A673 (cell line): ENCODE measurements around the gene CEACAM3. TPM values are rescaled to one million over a fixed set of nuclear protein-coding genes. Genes with fewer than 3 reads are reported as not detected.

Experiments
- BruUV-seq: library from RNA; stranded (reverse); fragments of 400-500 nt; replicated peaks from 2 replicates; lab custom pipeline; 2021; lab: Mats Ljungman, UMichigan
- CTCF ChIA-PET: fragments of 300-600 bp; sonication (Branson Sonifier 250); formaldehyde crosslinking; loops from one replicate; lab custom pipeline; 2022; ENCODE audit warnings: antibody characterized with exemption; lab: Charles Lee
- POLR2A ChIA-PET: fragments of 300-600 bp; sonication (Branson Sonifier 250); formaldehyde crosslinking; loops from one replicate; lab custom pipeline; 2022; ENCODE audit warnings: antibody characterized with exemption; ENCODE audit not compliant: low non-redundant PET; lab: Charles Lee
- DNase-seq: peaks from one replicate; pipeline ENCODE4 v3.0.0-alpha.2; 2015; ENCODE audit warnings: low spot score
- H3K27ac ChIP-seq: fragments of 200-600 bp; sonication (generic); 2 replicates; pipeline ENCODE4 v1.5.1; 2016; ENCODE audit warnings: mixed run types, low read depth, mild to moderate bottlenecking, mixed read lengths, antibody characterized with exemption, low read length; ENCODE audit not compliant: poor library complexity, severe bottlenecking
- H3K27me3 ChIP-seq: fragments of 200-600 bp; sonication (generic); replicated peaks from 2 replicates; pipeline ENCODE4 v1.6.1; 2017; ENCODE audit warnings: mixed run types, low read depth, mild to moderate bottlenecking, mixed read lengths, antibody characterized with exemption, low read length; ENCODE audit not compliant: insufficient read depth, poor library complexity
- H3K36me3 ChIP-seq: fragments of 200-600 bp; sonication (generic); 2 replicates; pipeline ENCODE4 v1.6.1; 2016; ENCODE audit warnings: mixed run types, mild to moderate bottlenecking, mixed read lengths, antibody characterized with exemption, low read length; ENCODE audit not compliant: insufficient read depth, poor library complexity, severe bottlenecking
- H3K4me1 ChIP-seq: fragments of 200-600 bp; sonication (generic); 2 replicates; pipeline ENCODE4 v1.6.1; 2017; ENCODE audit warnings: mixed run types, mild to moderate bottlenecking, mixed read lengths, antibody characterized with exemption, low read length; ENCODE audit not compliant: insufficient read depth, poor library complexity, severe bottlenecking
- H3K4me3 ChIP-seq: fragments of 200-600 bp; sonication (generic); 2 replicates; pipeline ENCODE4 v1.5.1; 2016; ENCODE audit warnings: low read depth, mixed run types, mild to moderate bottlenecking, mixed read lengths, low read length; ENCODE audit not compliant: poor library complexity, severe bottlenecking
- H3K9me3 ChIP-seq: fragments of 200-600 bp; sonication (generic); 2 replicates; pipeline ENCODE4 v1.6.1; 2016; ENCODE audit warnings: mixed run types, low read depth, mild to moderate bottlenecking, mixed read lengths, antibody characterized with exemption, low read length; ENCODE audit not compliant: poor library complexity, severe bottlenecking
- EZH2 ChIP-seq: fragments of 200-600 bp; sonication (generic); IDR thresholded peaks from 2 replicates; pipeline ENCODE4 v1.6.1; 2017; ENCODE audit warnings: borderline replicate concordance, low read depth, mild to moderate bottlenecking, mixed read lengths, antibody characterized with exemption, low read length; ENCODE audit not compliant: poor library complexity, severe bottlenecking
- intact Hi-C: fragments of 100-400 bp; cut with micrococcal nuclease; formaldehyde crosslinking; loops from one replicate; pipeline ENCODE4 v1.10.0; 2022; ENCODE audit not compliant: unreplicated experiment
- total RNA-seq: library from RNA; stranded (reverse); gene quantifications from 2 replicates; pipeline ENCODE4 v1.2.3, GENCODE V29; 2021
- TF ChIP-seq, protein P1 (sequence below): fragments of 300-800, 200-600 bp; sonication (generic); conservative IDR thresholded peaks from 2 replicates; pipeline ENCODE4 v1.5.1; 2017; ENCODE audit warnings: low read depth, mild to moderate bottlenecking, antibody characterized with exemption, low read length, moderate library complexity, mixed read lengths

The CEACAM3 gene
- total RNA-seq, 1 experiment from 2014 or later: not detected

- CTCF ChIA-PET: interaction anchor here (0.5 kb wide), 1 partner anchor 129 kb away, joined by 4 read pairs; no protein-coding TSS in a partner anchor
- no peaks in the 10 kb centered on the region for H3K4me1 ChIP-seq
- DNase-seq: peak; percentile 55
These were observed 5.4 kb downstream of the CEACAM3 start for GRCh38 chr19:41801792-41802211.

DNA sequence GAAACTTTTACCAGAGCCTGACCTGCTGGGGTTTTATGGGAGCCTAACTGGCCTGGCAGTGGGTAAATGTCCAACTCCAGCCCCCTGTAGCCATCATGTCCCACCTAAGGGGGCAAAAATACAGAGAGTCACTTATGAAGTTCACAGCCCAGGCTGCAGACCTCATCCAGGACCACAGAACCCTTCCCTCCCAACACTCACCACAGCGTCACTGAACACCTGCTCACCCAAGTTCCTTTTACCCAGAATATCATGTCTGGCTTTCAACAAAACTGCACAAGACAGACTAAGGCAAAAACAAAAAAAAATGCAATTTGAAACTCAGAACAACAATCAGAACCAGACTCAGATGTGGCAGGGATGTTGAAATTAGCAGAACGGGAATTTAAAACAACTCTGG lies 6.4 kb downstream of the CEACAM3 start:
- DNase-seq: no peak
- H3K27me3 ChIP-seq: no peaks in the 10 kb centered on the region
- intact Hi-C loops: no loop called here

More at GRCh38 chr19:41801792-41802211, 5.4 kb downstream of the CEACAM3 start:
- POLR2A ChIA-PET: no interaction called here
- H3K4me3 ChIP-seq: no peak overlapping the region
- intact Hi-C loops: no loop called here
- H3K9me3 ChIP-seq: no peaks in the 10 kb centered on the region
- BruUV-seq: no TSS peak
- H3K36me3 ChIP-seq: no peaks in the 10 kb centered on the region
- TF ChIP-seq, protein P1, sequence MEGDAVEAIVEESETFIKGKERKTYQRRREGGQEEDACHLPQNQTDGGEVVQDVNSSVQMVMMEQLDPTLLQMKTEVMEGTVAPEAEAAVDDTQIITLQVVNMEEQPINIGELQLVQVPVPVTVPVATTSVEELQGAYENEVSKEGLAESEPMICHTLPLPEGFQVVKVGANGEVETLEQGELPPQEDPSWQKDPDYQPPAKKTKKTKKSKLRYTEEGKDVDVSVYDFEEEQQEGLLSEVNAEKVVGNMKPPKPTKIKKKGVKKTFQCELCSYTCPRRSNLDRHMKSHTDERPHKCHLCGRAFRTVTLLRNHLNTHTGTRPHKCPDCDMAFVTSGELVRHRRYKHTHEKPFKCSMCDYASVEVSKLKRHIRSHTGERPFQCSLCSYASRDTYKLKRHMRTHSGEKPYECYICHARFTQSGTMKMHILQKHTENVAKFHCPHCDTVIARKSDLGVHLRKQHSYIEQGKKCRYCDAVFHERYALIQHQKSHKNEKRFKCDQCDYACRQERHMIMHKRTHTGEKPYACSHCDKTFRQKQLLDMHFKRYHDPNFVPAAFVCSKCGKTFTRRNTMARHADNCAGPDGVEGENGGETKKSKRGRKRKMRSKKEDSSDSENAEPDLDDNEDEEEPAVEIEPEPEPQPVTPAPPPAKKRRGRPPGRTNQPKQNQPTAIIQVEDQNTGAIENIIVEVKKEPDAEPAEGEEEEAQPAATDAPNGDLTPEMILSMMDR: no peak
- no peak for TF ChIP-seq EZH2
- H3K27ac ChIP-seq: peak overlapping the region; percentile 16
- H3K27me3 ChIP-seq: no peaks in the 10 kb centered on the region

DNA sequence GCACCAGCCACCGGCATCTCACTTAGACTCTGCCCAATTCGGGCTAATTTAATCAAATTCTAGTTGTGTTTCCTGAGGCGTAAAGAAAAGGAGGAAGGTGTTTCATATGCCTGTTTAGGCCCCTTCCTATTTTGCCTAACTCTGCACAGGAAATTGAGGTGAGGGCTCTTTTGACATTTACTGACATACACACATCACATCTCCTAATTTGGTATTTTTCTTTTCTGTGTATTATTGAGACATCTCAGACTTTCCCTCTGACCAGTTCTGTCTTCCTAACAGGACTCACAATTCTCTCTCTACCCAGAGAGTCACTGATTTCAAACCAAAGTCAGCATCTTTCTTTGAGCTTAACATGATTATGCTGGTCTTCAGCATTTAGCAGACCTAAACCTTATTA lies 7.9 kb downstream of the CEACAM3 start:
- H3K9me3 ChIP-seq: no peaks in the 10 kb centered on the region
- H3K4me1 ChIP-seq: no peaks in the 10 kb centered on the region
- no peaks in the 10 kb centered on the region for H3K27me3 ChIP-seq
- CTCF ChIA-PET: interaction anchor here (0.7 kb wide), 1 partner anchor 154 kb away, joined by 5 read pairs; no protein-coding TSS in a partner anchor
- BruUV-seq: no TSS peak
- POLR2A ChIA-PET: no interaction called here
- H3K36me3 ChIP-seq: no peaks in the 10 kb centered on the region
- no peak overlapping the region for H3K27ac ChIP-seq
- DNase-seq: no peak
- intact Hi-C loops: no loop called here
- TF ChIP-seq, protein P1: no peak
- TF ChIP-seq EZH2: no peak
- no peak overlapping the region for H3K4me3 ChIP-seq

More for the DNA sequence above, 6.4 kb downstream of the CEACAM3 start:
- POLR2A ChIA-PET: interaction anchor here (0.7 kb wide), 1 partner anchor 101 kb away, joined by 3 read pairs; no protein-coding TSS in a partner anchor
- Histone ChIP-seq H3K9me3 (no peaks in the 10 kb centered on the region), H3K4me3 (no peak overlapping the region), H3K27ac (peak overlapping the region; percentile 16), H3K36me3 (no peaks in the 10 kb centered on the region), H3K4me1 (no peaks in the 10 kb centered on the region)
- TF ChIP-seq, protein P1: no peak
- no peak for TF ChIP-seq EZH2
- CTCF ChIA-PET: no interaction called here
- no TSS peak for BruUV-seq
